K562 (cell line): ENCODE measurements around the gene ENDOD1. TPM values are rescaled to one million over a fixed set of nuclear protein-coding genes. Genes with fewer than 3 reads are reported as not detected.

Experiments
- CREB1 ChIP-seq, 2 experiments: sonication (generic) in 1 of 2; formaldehyde crosslinking in 1 of 2; IDR thresholded peaks; 2 replicates each; pipeline versions ENCODE4 v1.6.1 to v1.8.0; 2012 to 2022; ENCODE audit warnings: inconsistent platforms in 1 of 2, mild to moderate bottlenecking in 1 of 2, missing genetic modification reagents in 1 of 2, moderate library complexity in 1 of 2
- ILK ChIP-seq: fragments of 450-650 bp; IDR thresholded peaks from 2 replicates; pipeline ENCODE4 v1.6.1; 2016; ENCODE audit warnings: missing genetic modification characterization, low read depth, mild to moderate bottlenecking, missing compliant biosample characterization, moderate library complexity, borderline replicate concordance
- JUND ChIP-seq, 2 experiments: IDR thresholded peaks; 2 replicates in 1 of 2; 3 replicates in 1 of 2; pipeline ENCODE4 v1.6.1; 2011; ENCODE audit warnings: borderline replicate concordance in 2 of 2, low read depth in 2 of 2, low read length in 2 of 2, improper control_type of control experiment in 1 of 2, missing biosample characterization in 1 of 2, missing genetic modification characterization in 1 of 2, missing genetic modification reagents in 1 of 2
- MECOM ChIP-seq: fragments of 250-450 bp; sonication (Bioruptor Pico); IDR thresholded peaks from 2 replicates; pipeline ENCODE4 v1.8.0; 2022; ENCODE audit warnings: inconsistent platforms
- MTF1 ChIP-seq: fragments of 250-450 bp; sonication (Bioruptor Pico); IDR thresholded peaks from 2 replicates; pipeline ENCODE4 v1.9.0; 2021; ENCODE audit warnings: moderate library complexity, mild to moderate bottlenecking, inconsistent platforms, borderline replicate concordance
- NONO ChIP-seq, 2 experiments: fragments of 200-400 bp in 1 of 2; fragments of 450-650 bp in 1 of 2; formaldehyde crosslinking in 1 of 2; IDR thresholded peaks; 2 replicates each; pipeline ENCODE4 v1.6.1; 2017; ENCODE audit warnings: low read depth in 2 of 2, mild to moderate bottlenecking in 2 of 2, moderate library complexity in 2 of 2, low read length in 1 of 2
- NR1H2 ChIP-seq: sonication (generic); formaldehyde crosslinking; IDR thresholded peaks from 2 replicates; pipeline ENCODE4 v1.4.0; 2020; ENCODE audit warnings: mild to moderate bottlenecking, missing genetic modification reagents
- NR2C1 ChIP-seq, 2 experiments: fragments of 450-650 bp; IDR thresholded peaks; 2 replicates each; pipeline ENCODE4 v1.6.1; 2017; ENCODE audit warnings: mild to moderate bottlenecking in 2 of 2, antibody characterized with exemption in 1 of 2, inconsistent platforms in 1 of 2, missing compliant biosample characterization in 1 of 2, missing genetic modification characterization in 1 of 2
- NR2C2 ChIP-seq, 2 experiments: fragments of 200-800 bp in 1 of 2; sonication (Bioruptor generic) in 1 of 2; sonication (generic) in 1 of 2; formaldehyde crosslinking in 1 of 2; IDR thresholded peaks; 2 replicates each; pipeline versions ENCODE4 v1.6.1 to v1.8.0; 2016 to 2022; ENCODE audit warnings: mild to moderate bottlenecking in 1 of 2, missing compliant biosample characterization in 1 of 2, missing genetic modification characterization in 1 of 2, missing genetic modification reagents in 1 of 2
- PHB ChIP-seq: fragments of 250-450 bp; sonication (Bioruptor Pico); IDR thresholded peaks from 2 replicates; pipeline ENCODE4 v1.5.0; 2021
- PHF20 ChIP-seq: fragments of 450-650 bp; IDR thresholded peaks from 2 replicates; pipeline ENCODE4 v1.6.1; 2018; ENCODE audit not compliant: partially characterized antibody
- PRPF4 ChIP-seq: fragments of 200-400 bp; formaldehyde crosslinking; IDR thresholded peaks from one replicate; pipeline ENCODE4 v1.6.1; 2017; ENCODE audit warnings: low read length, low read depth, mild to moderate bottlenecking; ENCODE audit not compliant: insufficient read depth, poor library complexity, severe bottlenecking
- PTBP1 ChIP-seq: fragments of 200-400 bp; formaldehyde crosslinking; IDR thresholded peaks from 2 replicates; pipeline ENCODE4 v1.6.1; 2017; ENCODE audit warnings: low read depth, low read length
- RAD21 ChIP-seq, 2 experiments: fragments of 250-450 bp in 1 of 2; fragments of 450-650 bp in 1 of 2; sonication (Bioruptor Pico) in 1 of 2; formaldehyde crosslinking in 1 of 2; IDR thresholded peaks in 1 of 2; conservative IDR thresholded peaks in 1 of 2; 2 replicates each; pipeline versions ENCODE4 v1.4.0 to v1.8.0; 2020 to 2022; ENCODE audit warnings: mild to moderate bottlenecking in 2 of 2, moderate library complexity in 1 of 2
- RFX5 ChIP-seq: IDR thresholded peaks from 2 replicates; pipeline ENCODE4 v1.6.1; 2011; ENCODE audit warnings: low read depth, mild to moderate bottlenecking, improper control_type of control experiment, low read length
- SIN3B ChIP-seq: fragments of 450-650 bp; IDR thresholded peaks from 2 replicates; pipeline ENCODE4 v1.6.1; 2017; ENCODE audit warnings: low read depth, mild to moderate bottlenecking, moderate library complexity
- SOX6 ChIP-seq: fragments of 450-650 bp; IDR thresholded peaks from 2 replicates; pipeline ENCODE4 v1.6.1; 2014; ENCODE audit warnings: mild to moderate bottlenecking
- SRSF3 ChIP-seq: fragments of 200-400 bp; formaldehyde crosslinking; IDR thresholded peaks from 2 replicates; pipeline ENCODE4 v1.6.1; 2016; ENCODE audit warnings: mild to moderate bottlenecking, low read length, moderate library complexity; ENCODE audit not compliant: insufficient read depth
- SRSF7 ChIP-seq: fragments of 200-400 bp; formaldehyde crosslinking; optimal IDR thresholded peaks from 2 replicates; pipeline ENCODE3; 2017; ENCODE audit warnings: mild to moderate bottlenecking, low read depth, low read length
- ZNF217 ChIP-seq: sonication (generic); formaldehyde crosslinking; IDR thresholded peaks from 2 replicates; pipeline ENCODE4 v1.8.0; 2022; ENCODE audit warnings: mild to moderate bottlenecking, missing genetic modification reagents
- ZNF232 ChIP-seq: sonication (generic); formaldehyde crosslinking; IDR thresholded peaks from 2 replicates; pipeline ENCODE4 v1.8.0; 2022; ENCODE audit warnings: mild to moderate bottlenecking, missing genetic modification reagents
- ZNF583 ChIP-seq: fragments of 250-450 bp; sonication (Bioruptor Pico); IDR thresholded peaks from 2 replicates; pipeline ENCODE4 v1.4.0; 2020
- polyA plus RNA-seq, 8 experiments: library from polyadenylated mRNA; depleted of rRNA in 4 of 8; stranded (reverse) in 5 of 8; unstranded in 3 of 8; fragments of >200 nt; fragmentation: Nextera tagmentation in 2 of 8; fragmentation: Illumina TruSeq in 1 of 8; extraction: Ambion mirVana in 2 of 8; extraction: Trizol in 1 of 8; gene quantifications; 2 replicates each; pipeline versions ENCODE4 v1.2.1 to v1.2.3, GENCODE V29; 2011 to 2014; ENCODE audit warnings: inconsistent platforms in 1 of 8, missing spikeins in 1 of 8
- total RNA-seq, 7 experiments: library from RNA; depleted of rRNA in 6 of 7; stranded (reverse); fragments of >200 nt in 6 of 7; fragmentation: Illumina TruSeq in 2 of 7; extraction: Trizol in 2 of 7; gene quantifications; 2 replicates each; pipeline versions ENCODE4 v1.2.1 to v1.2.3, GENCODE V29; 2011 to 2021; ENCODE audit warnings: low replicate concordance in 1 of 7
- TF ChIP-seq, protein P1 (sequence below): fragments of 250-450 bp; sonication (Bioruptor Pico); IDR thresholded peaks from 2 replicates; pipeline ENCODE4 v1.8.0; 2021; ENCODE audit warnings: moderate library complexity, mild to moderate bottlenecking, inconsistent platforms
- TF ChIP-seq, protein P2 (sequence below): sonication (generic); formaldehyde crosslinking; IDR thresholded peaks from 2 replicates; pipeline ENCODE4 v1.8.1; 2023; ENCODE audit warnings: mild to moderate bottlenecking, missing genetic modification reagents
- TF ChIP-seq, protein P3 (sequence below): sonication (generic); formaldehyde crosslinking; IDR thresholded peaks from 2 replicates; pipeline ENCODE4 v1.9.0; 2022; ENCODE audit warnings: mild to moderate bottlenecking, missing genetic modification reagents

ENDOD1 gene
- total and polyA plus RNA-seq, 9 of the 15 experiments (the other 6 are each of a cell fraction or from before 2014, with no cell fraction given): 4.2 to 11.8 (median 9.3) TPM

DNA sequence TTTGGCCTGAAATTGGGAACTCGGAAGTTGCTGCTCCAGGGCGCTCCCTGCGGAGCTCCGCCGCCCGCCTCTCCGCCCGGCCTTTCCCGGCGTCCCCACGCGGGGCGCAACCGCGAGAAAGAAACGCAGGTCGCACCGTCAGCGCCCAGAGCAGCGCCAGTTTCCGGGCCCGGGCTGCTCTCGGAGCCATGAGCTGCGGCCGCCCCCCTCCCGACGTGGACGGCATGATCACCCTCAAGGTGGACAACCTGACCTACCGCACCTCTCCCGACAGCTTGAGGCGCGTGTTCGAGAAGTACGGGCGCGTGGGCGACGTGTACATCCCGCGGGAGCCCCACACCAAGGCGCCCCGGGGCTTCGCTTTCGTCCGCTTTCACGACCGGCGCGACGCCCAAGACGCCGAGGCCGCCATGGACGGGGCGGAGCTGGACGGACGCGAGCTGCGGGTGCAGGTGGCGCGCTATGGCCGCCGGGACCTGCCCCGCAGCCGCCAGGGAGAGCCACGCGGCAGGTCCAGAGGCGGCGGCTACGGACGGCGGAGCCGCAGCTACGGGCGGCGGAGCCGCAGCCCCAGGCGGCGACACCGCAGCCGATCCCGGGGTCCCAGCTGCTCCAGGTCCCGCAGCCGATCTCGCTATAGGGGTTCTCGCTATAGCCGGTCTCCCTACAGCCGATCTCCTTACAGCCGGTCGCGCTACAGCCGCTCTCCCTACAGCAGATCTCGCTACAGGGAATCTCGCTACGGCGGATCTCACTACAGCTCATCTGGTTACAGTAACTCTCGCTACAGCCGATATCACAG lies 22.4 kb upstream of the ENDOD1 start (continued):
- TF ChIP-seq SOX6 (no peak), NR2C1 (IDR thresholded peaks at IDR 0.05) (no peak), NR2C1 (tag; IDR thresholded peaks at IDR 0.05) (no peak), PHB (no peak), PHF20 (peak; percentile 66), SIN3B (peak; percentile 61; the same call in 1 of the 2 replicates), ILK (tag) (no peak), RAD21 (CRISPR knock-in tag; conservative IDR thresholded peaks at IDR 0.05 in 1 of 2, IDR thresholded peaks at IDR 0.05 in 1 of 2) (peak in 1 of 2 experiments; percentile 43; a peak in 3 of 4 replicates), MECOM (CRISPR knock-in tag) (no peak), ZNF217 (CRISPR knock-in tag) (no peak), JUND (IDR thresholded peaks at IDR 0.05; ENCODE audit: borderline replicate concordance, low read depth, low read length) (0 out of 2 replicates have a peak, but pooled peaks have one; percentile 11), JUND (tag; IDR thresholded peaks at IDR 0.05; ENCODE audit: borderline replicate concordance, low read depth, low read length) (no peak; the same call in 2 of the 3 replicates), PRPF4 (no peak), ZNF583 (CRISPR knock-in tag) (no peak), RFX5 (no peak), SRSF7 (no peak), ZNF232 (CRISPR knock-in tag) (0 out of 2 replicates have a peak, but pooled peaks have one; percentile 30), NONO (IDR thresholded peaks at IDR 0.05; ENCODE audit: low read depth in 2 of 2, low read length in 1 of 2) (peak; percentile 44 to 78), NR2C2 (CRISPR knock-in tag; IDR thresholded peaks at IDR 0.05) (peak; percentile 70; the same call in 1 of the 2 replicates), NR2C2 (tag; IDR thresholded peaks at IDR 0.05) (peak; percentile 70), SRSF3 (no peak), NR1H2 (CRISPR knock-in tag) (no peak), MTF1 (CRISPR knock-in tag) (no peak), PTBP1 (no peak), CREB1 (IDR thresholded peaks at IDR 0.05) (peak; percentile 39; the same call in 1 of the 2 replicates), CREB1 (CRISPR knock-in tag; IDR thresholded peaks at IDR 0.05) (no peak; the same call in none of the 2 replicates)
- TF ChIP-seq, protein P1, sequence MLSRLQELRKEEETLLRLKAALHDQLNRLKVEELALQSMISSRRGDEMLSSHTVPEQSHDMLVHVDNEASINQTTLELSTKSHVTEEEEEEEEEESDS (CRISPR knock-in tag): no peak
- TF ChIP-seq, protein P2, sequence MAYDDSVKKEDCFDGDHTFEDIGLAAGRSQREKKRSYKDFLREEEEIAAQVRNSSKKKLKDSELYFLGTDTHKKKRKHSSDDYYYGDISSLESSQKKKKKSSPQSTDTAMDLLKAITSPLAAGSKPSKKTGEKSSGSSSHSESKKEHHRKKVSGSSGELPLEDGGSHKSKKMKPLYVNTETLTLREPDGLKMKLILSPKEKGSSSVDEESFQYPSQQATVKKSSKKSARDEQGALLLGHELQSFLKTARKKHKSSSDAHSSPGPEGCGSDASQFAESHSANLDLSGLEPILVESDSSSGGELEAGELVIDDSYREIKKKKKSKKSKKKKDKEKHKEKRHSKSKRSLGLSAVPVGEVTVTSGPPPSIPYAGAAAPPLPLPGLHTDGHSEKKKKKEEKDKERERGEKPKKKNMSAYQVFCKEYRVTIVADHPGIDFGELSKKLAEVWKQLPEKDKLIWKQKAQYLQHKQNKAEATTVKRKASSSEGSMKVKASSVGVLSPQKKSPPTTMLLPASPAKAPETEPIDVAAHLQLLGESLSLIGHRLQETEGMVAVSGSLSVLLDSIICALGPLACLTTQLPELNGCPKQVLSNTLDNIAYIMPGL: peak; percentile 90; the same call in 1 of the 2 replicates
- TF ChIP-seq, protein P3, sequence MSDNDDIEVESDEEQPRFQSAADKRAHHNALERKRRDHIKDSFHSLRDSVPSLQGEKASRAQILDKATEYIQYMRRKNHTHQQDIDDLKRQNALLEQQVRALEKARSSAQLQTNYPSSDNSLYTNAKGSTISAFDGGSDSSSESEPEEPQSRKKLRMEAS (CRISPR knock-in tag): peak; percentile 54; the same call in 1 of the 2 replicates
